Lower leg skin (tissue), 3 donors: ENCODE data around the gene ZBTB18.

Experiments used
- POLR2A ChIP-seq, 2 donors: fragments of 450-650 bp; IDR thresholded peaks; one replicate each; pipeline ENCODE4 v1.6.1; 2016 to 2017; ENCODE audit warnings: antibody characterized with exemption in 2 of 2, mild to moderate bottlenecking in 1 of 2, moderate library complexity in 1 of 2
- TF ChIP-seq, protein P1 (sequence below), 3 donors: fragments of 450-650 bp; IDR thresholded peaks; one replicate each; pipeline ENCODE4 v1.5.1; 2016; ENCODE audit warnings: antibody characterized with exemption in 3 of 3, mild to moderate bottlenecking in 3 of 3, moderate library complexity in 2 of 3

DNA sequence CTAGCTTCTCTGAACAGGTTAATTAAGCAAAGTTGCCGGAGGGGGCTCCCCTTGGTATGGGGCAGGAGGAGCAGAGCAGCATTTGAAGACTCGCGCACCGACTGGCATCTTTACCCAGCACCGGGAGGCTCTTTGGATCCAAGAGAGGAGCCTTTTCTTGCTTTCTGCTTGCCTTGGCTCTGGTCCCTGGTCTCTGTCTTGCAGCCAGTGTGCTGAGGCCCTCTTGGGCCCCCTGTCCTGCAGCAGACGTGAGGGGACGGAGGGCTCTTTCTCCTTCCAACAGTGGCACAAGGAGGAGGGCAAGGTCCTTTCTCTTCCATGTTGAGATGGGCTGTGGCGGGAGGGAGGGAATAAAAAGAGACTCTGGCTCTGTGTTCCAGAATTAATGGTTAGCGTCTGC is 45.6 kb downstream of the ZBTB18 start:
- TF ChIP-seq, protein P1, sequence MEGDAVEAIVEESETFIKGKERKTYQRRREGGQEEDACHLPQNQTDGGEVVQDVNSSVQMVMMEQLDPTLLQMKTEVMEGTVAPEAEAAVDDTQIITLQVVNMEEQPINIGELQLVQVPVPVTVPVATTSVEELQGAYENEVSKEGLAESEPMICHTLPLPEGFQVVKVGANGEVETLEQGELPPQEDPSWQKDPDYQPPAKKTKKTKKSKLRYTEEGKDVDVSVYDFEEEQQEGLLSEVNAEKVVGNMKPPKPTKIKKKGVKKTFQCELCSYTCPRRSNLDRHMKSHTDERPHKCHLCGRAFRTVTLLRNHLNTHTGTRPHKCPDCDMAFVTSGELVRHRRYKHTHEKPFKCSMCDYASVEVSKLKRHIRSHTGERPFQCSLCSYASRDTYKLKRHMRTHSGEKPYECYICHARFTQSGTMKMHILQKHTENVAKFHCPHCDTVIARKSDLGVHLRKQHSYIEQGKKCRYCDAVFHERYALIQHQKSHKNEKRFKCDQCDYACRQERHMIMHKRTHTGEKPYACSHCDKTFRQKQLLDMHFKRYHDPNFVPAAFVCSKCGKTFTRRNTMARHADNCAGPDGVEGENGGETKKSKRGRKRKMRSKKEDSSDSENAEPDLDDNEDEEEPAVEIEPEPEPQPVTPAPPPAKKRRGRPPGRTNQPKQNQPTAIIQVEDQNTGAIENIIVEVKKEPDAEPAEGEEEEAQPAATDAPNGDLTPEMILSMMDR (IDR thresholded peaks at IDR 0.05) = no peak
- no peak for TF ChIP-seq POLR2A (IDR thresholded peaks at IDR 0.05)
